SK-N-SH (cell line): ENCODE measurements around the gene KRABD2.

ENCODE experiments used
- CTCF ChIA-PET: fragments of 300-600, 350-600 bp; formaldehyde crosslinking; extraction: SDS; loops from one replicate; lab custom pipeline; 2021; lab: Yijun Ruan, JAX
- POLR2A ChIA-PET: fragments of 350-600 bp; sonication (Branson Sonifier 250); formaldehyde crosslinking; extraction: SDS; loops from one replicate; lab custom pipeline; 2020; ENCODE audit warnings: antibody characterized with exemption, inconsistent platforms; lab: Yijun Ruan, JAX
- DNase-seq: peaks from one replicate; pipeline ENCODE4 v3.0.0; 2012
- H2AFZ ChIP-seq: fragments of 200-600 bp; sonication (generic); 2 replicates; pipeline ENCODE4 v1.8.1; 2016; ENCODE audit warnings: antibody characterized with exemption, mild to moderate bottlenecking, low read depth
- H3F3A ChIP-seq: fragments of 200-600 bp; sonication (generic); replicated peaks from 2 replicates; pipeline ENCODE3; 2016; ENCODE audit warnings: antibody characterized with exemption, mild to moderate bottlenecking; ENCODE audit not compliant: insufficient read depth
- H3K27ac ChIP-seq, 2 experiments: fragments of 200-500 bp in 1 of 2; fragments of 200-600 bp in 1 of 2; sonication (Bioruptor generic) in 1 of 2; sonication (generic), shearing (Covaris generic) in 1 of 2; 2 replicates each; pipeline versions ENCODE4 v1.5.1 to v1.6.1; 2014 to 2016; ENCODE audit warnings: low read depth in 2 of 2, inconsistent platforms in 1 of 2, low read length in 1 of 2, mild to moderate bottlenecking in 1 of 2, mixed read lengths in 1 of 2
- H3K27me3 ChIP-seq: fragments of 200-600 bp; sonication (generic), shearing (Covaris generic); 2 replicates; pipeline ENCODE4 v1.6.1; 2016; ENCODE audit warnings: mixed run types; ENCODE audit not compliant: insufficient read depth
- H3K36me3 ChIP-seq, 2 experiments: fragments of 200-500 bp in 1 of 2; fragments of 200-600 bp in 1 of 2; sonication (Bioruptor generic) in 1 of 2; sonication (generic) in 1 of 2; replicated peaks in 1 of 2; 2 replicates each; pipeline versions ENCODE3 to v1.5.1; 2014 to 2016; ENCODE audit warnings: low read length in 1 of 2, mild to moderate bottlenecking in 1 of 2; ENCODE audit not compliant: insufficient read depth in 2 of 2, control insufficient read depth in 1 of 2
- H3K4me1 ChIP-seq, 2 experiments: fragments of 200-500 bp in 1 of 2; fragments of 200-600 bp in 1 of 2; sonication (Bioruptor generic) in 1 of 2; sonication (generic), shearing (Covaris generic) in 1 of 2; 2 replicates each; pipeline versions ENCODE4 v1.5.1 to v1.6.1; 2014 to 2016; ENCODE audit warnings: low read depth in 1 of 2, low read length in 1 of 2, mixed run types in 1 of 2; ENCODE audit not compliant: insufficient read depth in 2 of 2, control insufficient read depth in 1 of 2
- H3K4me2 ChIP-seq: fragments of 200-600 bp; sonication (generic), shearing (Covaris generic); 2 replicates; pipeline ENCODE4 v1.6.1; 2017; ENCODE audit warnings: mixed run types
- H3K4me3 ChIP-seq, 2 experiments: fragments of 200-500 bp in 1 of 2; fragments of 200-600 bp in 1 of 2; sonication (Bioruptor generic) in 1 of 2; sonication (generic), shearing (Covaris generic) in 1 of 2; 2 replicates each; pipeline versions ENCODE4 v1.5.1 to v1.8.1; 2014 to 2016; ENCODE audit warnings: low read depth in 2 of 2, inconsistent platforms in 1 of 2, low read length in 1 of 2, mild to moderate bottlenecking in 1 of 2, mixed read lengths in 1 of 2, moderate library complexity in 1 of 2
- H3K79me2 ChIP-seq: fragments of 200-600 bp; sonication (generic); 2 replicates; pipeline ENCODE4 v1.8.1; 2017; ENCODE audit warnings: mild to moderate bottlenecking; ENCODE audit not compliant: insufficient read depth
- H3K9ac ChIP-seq: fragments of 200-600 bp; sonication (generic); 2 replicates; pipeline ENCODE4 v1.6.1; 2017; ENCODE audit warnings: mixed run types
- H3K9me2 ChIP-seq: fragments of 200-600 bp; sonication (generic); 2 replicates; pipeline ENCODE4 v1.6.1; 2017; ENCODE audit warnings: mixed run types
- H3K9me3 ChIP-seq: fragments of 200-600 bp; sonication (generic); 2 replicates; pipeline ENCODE4 v1.6.1; 2017; ENCODE audit warnings: mixed run types, mild to moderate bottlenecking, moderate library complexity
- H4K20me1 ChIP-seq: fragments of 200-600 bp; sonication (generic); 2 replicates; pipeline ENCODE4 v1.6.1; 2017; ENCODE audit warnings: mild to moderate bottlenecking, mixed run types; ENCODE audit not compliant: insufficient read depth
- CHD2 ChIP-seq: fragments of 150-350 bp; IDR thresholded peaks from 2 replicates; pipeline ENCODE4 v1.6.1; 2018; ENCODE audit warnings: low read length; ENCODE audit not compliant: partially characterized antibody
- CTCF ChIP-seq: fragments of 200-600 bp; sonication (generic); IDR thresholded peaks from 2 replicates; pipeline ENCODE4 v1.6.1; 2017; ENCODE audit warnings: antibody characterized with exemption, mild to moderate bottlenecking, moderate library complexity
- FOXM1 ChIP-seq: IDR thresholded peaks from 2 replicates; pipeline ENCODE4 v1.4.0; 2012; ENCODE audit warnings: low read depth, mild to moderate bottlenecking
- GABPA ChIP-seq: IDR thresholded peaks from 2 replicates; pipeline ENCODE4 v1.4.0; 2012; ENCODE audit warnings: low read depth, mild to moderate bottlenecking
- GATA2 ChIP-seq: sonication (generic); formaldehyde crosslinking; IDR thresholded peaks from 2 replicates; pipeline ENCODE4 v1.5.0; 2020; ENCODE audit warnings: mild to moderate bottlenecking, missing genetic modification reagents
- IRF3 ChIP-seq: fragments of 150-350 bp; IDR thresholded peaks from 2 replicates; pipeline ENCODE4 v1.6.1; 2016; ENCODE audit warnings: mild to moderate bottlenecking, low read depth, low read length
- JUND ChIP-seq: IDR thresholded peaks from 2 replicates; pipeline ENCODE4 v1.4.0; 2012
- MAX ChIP-seq: IDR thresholded peaks from 2 replicates; pipeline ENCODE4 v1.4.0; 2012; ENCODE audit warnings: low read depth
- MEF2A ChIP-seq: IDR thresholded peaks from 2 replicates; pipeline ENCODE4 v1.4.0; 2012; ENCODE audit warnings: low read depth, borderline replicate concordance
- MXI1 ChIP-seq: IDR thresholded peaks from 2 replicates; pipeline ENCODE4 v1.6.1; 2012; ENCODE audit warnings: mild to moderate bottlenecking, low read depth, low read length, improper control_type of control experiment
- NFIC ChIP-seq: IDR thresholded peaks from 2 replicates; pipeline ENCODE4 v1.4.0; 2012; ENCODE audit warnings: borderline replicate concordance
- PBX3 ChIP-seq: IDR thresholded peaks from 2 replicates; pipeline ENCODE4; 2012
- POLR2AphosphoS5 ChIP-seq: IDR thresholded peaks from 2 replicates; pipeline ENCODE4 v1.6.1; 2012; ENCODE audit warnings: low read depth, low read length
- REST ChIP-seq: IDR thresholded peaks from 2 replicates; pipeline ENCODE4 v1.6.1; 2012; ENCODE audit warnings: mild to moderate bottlenecking, low read depth, low read length, moderate library complexity
- SIN3A ChIP-seq: IDR thresholded peaks from 2 replicates; pipeline ENCODE4 v1.6.1; 2012; ENCODE audit warnings: low read depth, mild to moderate bottlenecking, low read length, moderate library complexity, borderline replicate concordance
- SMC3 ChIP-seq: IDR thresholded peaks from 2 replicates; pipeline ENCODE4 v1.6.1; 2012; ENCODE audit warnings: low read depth, low read length, improper control_type of control experiment
- TAF1 ChIP-seq: IDR thresholded peaks from 2 replicates; pipeline ENCODE4 v1.6.1; 2012; ENCODE audit warnings: low read depth, mild to moderate bottlenecking, low read length, moderate library complexity, borderline replicate concordance
- TEAD4 ChIP-seq: IDR thresholded peaks from 2 replicates; pipeline ENCODE4 v1.4.0; 2012; ENCODE audit warnings: mild to moderate bottlenecking, borderline replicate concordance; ENCODE audit not compliant: insufficient read depth
- USF1 ChIP-seq: IDR thresholded peaks from 2 replicates; pipeline ENCODE4 v1.4.0; 2012; ENCODE audit warnings: low read depth, borderline replicate concordance
- ZBTB33 ChIP-seq: IDR thresholded peaks from 2 replicates; pipeline ENCODE4 v1.4.0; 2012; ENCODE audit warnings: low read depth, borderline replicate concordance
- WGBS: methylation state at CpG from one replicate; pipeline ENCODE4 v1.1.6; 2017; ENCODE audit warnings: low lambda C conversion rate; 5-methylcytosine and 5-hydroxymethylcytosine counted together

KRABD2 gene

GRCh38 chr17:8376271-8377067, at the start of gene KRABD2:
Gene KRABD2 (minus strand): TSS chr17:8376704.
- peaks cover 55% of the 10 kb centered on the region for H3F3A ChIP-seq
- H3K9me2 ChIP-seq = no peaks in the 10 kb centered on the region
- peak; percentile 98 for DNase-seq
- peak within 1 kb of the TSS; percentile 71 to 92 for H3K27ac ChIP-seq
- H3K4me1 ChIP-seq = peaks cover 23 to 27% of the 10 kb centered on the region in 2 experiments; a peak in 3 of 4 replicates
- peaks cover 47% of the 10 kb centered on the region for H3K79me2 ChIP-seq
- no peaks in the 10 kb centered on the region for H3K9me3 ChIP-seq
- H3K36me3 ChIP-seq = peaks cover 36 to 52% of the 10 kb centered on the region in 2 experiments
- H3K9ac ChIP-seq = peak within 1 kb of the TSS; percentile 81
- H3K27me3 ChIP-seq = no peaks in the 10 kb centered on the region
- peaks cover 45% of the 10 kb centered on the region for H4K20me1 ChIP-seq
- H3K4me2 ChIP-seq = peak within 1 kb of the TSS; percentile 85
- ChIA-PET CTCF (interaction anchor here (0.6 to 2.5 kb wide), 15 partner anchors 12 to 409 kb away, joined by 3 to 11 read pairs (median 3); partner anchors contain the start of gene ODF4), POLR2A (interaction anchor here (0.6 to 1.3 kb wide), 9 partner anchors 14 to 1467 kb away, joined by 3 to 7 read pairs (median 4); partner anchors contain the start of genes MYH10 and SLC25A35)
- 3% methylated on average over 30 of the region's 41 CpGs for WGBS
- peak within 1 kb of the TSS; percentile 64 to 85 for H3K4me3 ChIP-seq
- peak within 1 kb of the TSS; percentile 50; the same call in 1 of the 2 replicates for H2AFZ ChIP-seq
- TF ChIP-seq USF1 (no peak), SMC3 (no peak), FOXM1 (no peak), MEF2A (no peak), POLR2AphosphoS5 (peak; percentile 96), PBX3 (peak; percentile 69), JUND (peak; percentile 62; the same call in 1 of the 2 replicates), CHD2 (peak; percentile 74), NFIC (peak; percentile 15; the same call in 1 of the 2 replicates), MAX (peak; percentile 81), SIN3A (peak; percentile 93; the same call in 1 of the 2 replicates), GATA2 (peak; percentile 42), GABPA (peak; percentile 90), TEAD4 (0 out of 2 replicates have a peak, but pooled peaks have one; percentile 9), ZBTB33 (peak; percentile 71; the same call in 1 of the 2 replicates), TAF1 (peak; percentile 83), MXI1 (peak; percentile 75), IRF3 (no peak), REST (peak; percentile 39; the same call in 1 of the 2 replicates), CTCF (peak; percentile 63)
